ENCODE data around the gene DUSP3. TPM values are rescaled to one million over a fixed set of nuclear protein-coding genes. Genes with fewer than 3 reads are reported as not detected.
A peak's percentile ranks its signal among the peaks of the same experiment; 100 is the strongest.

Gene DUSP3
- total RNA-seq, 1 experiment from 2014 or later: 37.3 TPM

DNA sequence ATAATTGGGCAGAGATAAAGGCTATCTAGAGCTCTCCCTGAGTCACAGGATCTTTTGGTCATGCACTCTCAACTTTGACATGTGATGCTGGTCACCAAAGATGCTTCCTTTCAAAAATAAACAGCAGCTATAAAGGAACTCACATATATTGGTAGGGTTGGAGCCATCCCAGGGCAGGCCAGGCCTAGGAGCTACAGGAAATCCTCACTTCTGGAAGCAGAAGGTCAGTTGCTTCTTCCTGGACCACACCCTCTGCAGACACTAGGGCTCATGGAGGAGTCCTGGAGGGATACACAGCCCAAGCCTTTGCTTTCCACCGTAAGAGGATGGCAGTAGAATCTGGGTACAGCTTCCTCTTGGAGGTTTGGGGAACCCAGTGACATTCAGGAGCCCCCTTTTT, 44.8 kb downstream of the DUSP3 start:
- no peak for DNase-seq (ENCODE audit: low spot score)

DNA sequence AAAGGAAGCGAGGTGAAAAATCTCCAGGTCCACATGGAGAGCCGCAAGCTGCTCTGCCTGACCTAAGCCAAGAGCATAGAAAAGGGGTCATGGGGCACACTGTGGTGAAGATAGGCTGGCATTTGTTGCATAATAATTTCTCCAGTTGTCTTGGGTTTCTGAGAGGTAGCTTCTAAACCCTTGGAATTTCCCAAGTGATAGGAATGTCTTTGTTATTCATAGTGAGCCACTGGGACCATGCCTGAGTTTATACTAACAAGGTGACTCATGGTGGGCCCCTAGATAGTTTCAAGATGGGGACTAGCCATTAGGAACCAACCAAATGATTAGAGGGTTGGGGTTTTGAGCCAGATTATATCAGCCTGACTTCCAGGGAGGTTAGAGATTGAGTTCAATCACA, 45.8 kb downstream of the DUSP3 start:
- DNase-seq (ENCODE audit: low spot score): peak; percentile 71

DNA sequence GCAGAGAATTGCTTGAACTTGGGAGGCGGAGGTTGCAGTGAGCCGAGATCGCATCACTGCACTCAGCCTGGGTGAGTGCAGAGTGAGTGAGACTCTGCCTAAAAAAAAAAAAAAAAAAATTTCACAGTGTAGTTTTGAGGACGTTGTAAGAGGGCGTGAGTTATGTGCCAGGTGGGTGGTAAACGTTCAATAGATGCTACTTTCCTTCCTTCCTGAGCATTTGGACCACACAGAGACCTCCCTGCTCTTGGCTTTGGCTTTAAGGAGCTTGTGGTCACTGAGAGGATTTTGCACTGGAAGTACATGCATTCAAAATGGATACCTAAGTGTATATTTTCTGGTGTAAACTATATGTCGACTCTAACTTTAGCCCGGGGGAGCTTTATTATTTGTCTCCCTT, 50.7 kb downstream of the DUSP3 start:
- DNase-seq (ENCODE audit: low spot score): no peak

DNA sequence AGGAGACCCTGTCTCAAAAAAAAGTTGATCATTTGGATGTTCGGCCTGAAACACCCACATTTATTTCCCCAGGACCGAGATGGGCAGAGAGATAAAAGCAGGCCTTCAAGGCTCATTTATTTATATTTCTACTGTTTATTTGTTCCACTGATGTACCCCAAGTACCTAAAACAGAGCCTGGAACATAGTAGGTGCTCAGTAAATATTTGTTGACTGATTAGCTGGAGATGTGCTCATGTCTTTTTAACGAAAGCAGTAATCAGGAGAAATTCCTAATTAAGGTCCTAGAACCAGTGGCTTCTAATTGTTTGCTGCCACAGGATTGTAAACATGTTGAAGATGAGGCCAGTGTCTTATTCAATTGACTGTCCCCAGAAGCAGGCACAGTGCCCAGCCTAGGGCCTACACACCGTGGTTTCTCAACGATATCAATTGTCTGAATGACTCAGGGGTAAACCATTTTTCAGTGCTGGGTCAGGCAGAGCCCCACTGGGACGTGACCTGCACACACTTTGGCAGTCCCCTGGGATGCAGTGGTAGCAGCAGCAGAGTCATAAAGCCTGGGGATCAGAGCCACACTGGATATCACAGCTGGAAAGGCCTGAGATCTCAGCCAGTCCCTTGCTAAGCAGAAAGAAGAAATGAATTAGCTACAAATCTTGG, 54.9 kb downstream of the DUSP3 start:
- DNase-seq (ENCODE audit: low spot score): peak; percentile 89

DNA sequence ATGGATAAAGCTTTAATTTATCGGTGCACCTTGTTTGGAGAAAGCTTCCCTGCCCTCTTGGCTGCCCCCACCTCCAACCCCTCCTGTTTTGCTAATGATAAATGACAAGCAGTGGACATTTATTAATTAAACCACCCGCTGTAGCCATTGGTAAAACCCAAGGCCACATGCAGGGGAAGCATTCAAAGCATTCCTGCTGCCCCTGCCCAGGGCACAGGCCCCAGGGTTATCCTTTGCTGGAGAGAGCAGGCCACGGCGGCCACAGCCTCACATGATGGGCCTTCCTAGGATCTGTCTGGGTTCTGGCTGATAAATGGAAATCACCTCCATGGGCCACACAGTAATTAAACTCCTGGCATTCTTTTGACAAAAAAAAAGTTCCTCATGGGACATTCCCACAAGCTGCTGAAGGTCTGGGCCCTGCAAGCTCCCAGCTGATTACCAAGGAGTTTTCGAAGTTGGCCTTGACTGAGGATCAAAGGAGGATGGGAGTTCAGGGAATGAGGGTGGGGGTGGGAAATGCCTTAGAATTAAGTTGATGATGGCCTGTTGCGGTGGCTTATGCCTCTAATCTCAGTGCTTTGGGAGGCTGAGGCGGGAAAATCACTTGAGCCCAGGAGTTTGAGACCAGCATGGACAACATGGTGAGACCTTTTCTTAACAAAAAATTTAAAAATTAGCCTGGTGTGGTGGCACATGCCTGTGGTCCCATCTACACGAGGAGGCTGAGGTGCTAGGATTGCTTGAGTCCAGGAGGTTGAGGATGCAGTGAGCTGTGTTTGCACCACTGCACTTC, 55.7 kb downstream of the DUSP3 start:
- no peak for DNase-seq (ENCODE audit: low spot score)

GRCh38 chr17:43722269-43722619, 56.5 kb downstream of the DUSP3 start:
- no peak for DNase-seq (ENCODE audit: low spot score)

GRCh38 chr17:43721537-43722268, 57.1 kb downstream of the DUSP3 start:
- DNase-seq (ENCODE audit: low spot score): peak; percentile 66

GRCh38 chr17:43720311-43721060, 58.3 kb downstream of the DUSP3 start:
- no peak for DNase-seq (ENCODE audit: low spot score)

DNA sequence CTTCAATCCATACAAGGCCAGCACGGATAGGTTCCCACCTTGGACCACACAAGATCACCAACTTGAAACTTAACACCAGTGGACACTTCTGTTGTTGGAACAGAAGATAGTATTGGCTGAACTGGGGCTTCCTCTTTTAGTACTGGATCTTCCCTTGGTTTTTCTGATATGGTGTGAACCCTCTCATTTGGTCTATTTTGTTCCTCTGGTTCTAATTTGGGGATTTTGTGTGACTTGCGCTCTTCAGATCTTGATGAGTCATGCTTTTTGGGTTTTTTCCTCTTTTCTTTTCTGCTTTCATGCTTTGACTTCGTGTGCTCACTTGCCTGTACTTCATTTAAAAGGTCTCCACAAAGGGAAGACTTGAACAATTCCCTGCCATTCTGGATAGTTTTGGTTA, 59.2 kb downstream of the DUSP3 start:
- no peak for DNase-seq (ENCODE audit: low spot score)

DNA sequence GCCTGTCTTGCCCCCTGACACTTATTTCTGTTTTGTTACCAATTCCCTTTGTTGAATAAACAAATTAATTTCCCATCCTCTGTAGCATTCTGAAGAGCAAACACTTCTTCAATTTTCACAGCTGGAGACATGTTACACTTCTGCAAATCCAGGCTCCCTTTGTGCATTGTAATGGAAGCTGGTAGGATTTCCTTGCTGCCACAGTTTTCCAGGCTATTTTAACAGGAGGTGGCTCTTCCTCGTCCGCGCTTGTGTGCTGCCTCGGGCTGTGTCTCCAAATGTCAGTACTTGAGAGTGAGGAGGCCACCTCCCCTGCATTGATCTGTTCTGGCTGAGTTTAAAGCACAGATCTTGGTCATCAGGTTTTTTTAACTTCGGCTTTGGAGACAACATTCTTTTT, 60.2 kb downstream of the DUSP3 start:
- no peak for DNase-seq (ENCODE audit: low spot score)

DNA sequence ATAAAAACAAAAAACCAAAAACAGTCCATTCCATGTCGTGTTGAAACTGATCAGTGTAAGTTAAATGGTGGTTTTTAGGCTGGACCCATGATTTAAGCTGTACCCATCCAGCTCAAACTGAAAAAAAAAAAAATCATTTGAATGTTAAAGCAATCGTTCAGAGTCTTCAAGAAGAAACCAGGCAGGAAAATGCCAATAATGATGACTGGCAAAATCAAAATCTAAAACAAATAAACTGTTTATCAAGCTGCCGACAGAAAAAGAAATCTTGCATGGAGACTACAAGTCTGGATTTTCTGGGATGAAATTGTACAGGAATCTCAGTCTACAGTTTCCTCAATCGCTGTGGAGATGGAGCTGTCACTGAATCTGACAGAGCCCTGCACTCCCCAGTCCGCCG, 60.9 kb downstream of the DUSP3 start:
- no peak for DNase-seq (ENCODE audit: low spot score)

Other genes with a start within 250 kb of the DUSP3 start
- 8.1 and 8.9 TPM in 2 replicates for gene ETV4, start 232.6 kb downstream of the DUSP3 start, total RNA-seq (2014; rRNA removed; shearing (Covaris generic))
- not detected in 2 replicates for gene MEOX1, start 117.1 kb downstream of the DUSP3 start, total RNA-seq (2014; rRNA removed; shearing (Covaris generic))
- 4.2 and 6.1 TPM in 2 replicates for gene SOST, start 20.2 kb downstream of the DUSP3 start, total RNA-seq (2014; rRNA removed; shearing (Covaris generic))
- gene CFAP97D1, start 1.5 kb upstream of the DUSP3 start, total RNA-seq (2014; rRNA removed; shearing (Covaris generic)): not detected in 2 replicates
- gene MPP3, start 54.2 kb upstream of the DUSP3 start, total RNA-seq (2014; rRNA removed; shearing (Covaris generic)): 4.0 and 4.3 TPM in 2 replicates
- gene CD300LG, start 68.2 kb upstream of the DUSP3 start, total RNA-seq (2014; rRNA removed; shearing (Covaris generic)): not detected in 2 replicates
- gene MPP2, start 128.6 kb upstream of the DUSP3 start, total RNA-seq (2014; rRNA removed; shearing (Covaris generic)): 1.2 and 1.8 TPM in 2 replicates
- gene PPY, start 163.5 kb upstream of the DUSP3 start, total RNA-seq (2014; rRNA removed; shearing (Covaris generic)): not detected in 2 replicates
- 0.17 TPM in 1 of 2 replicates, not detected in the other for gene PYY, start 175.0 kb upstream of the DUSP3 start, total RNA-seq (2014; rRNA removed; shearing (Covaris generic))
- 1.0 and 3.1 TPM in 2 replicates for gene NAGS, start 225.6 kb upstream of the DUSP3 start, total RNA-seq (2014; rRNA removed; shearing (Covaris generic))
- 45.9 and 54.9 TPM in 2 replicates for gene TMEM101, start 236.0 kb upstream of the DUSP3 start, total RNA-seq (2014; rRNA removed; shearing (Covaris generic))

Data from H4 (cell line).